Measurements from ENCODE around the gene PRKAR2A. TPM values are rescaled to one million over a fixed set of nuclear protein-coding genes. Genes with fewer than 3 reads are reported as not detected.
"Not testable (repeated sequence)": the region's sequence is repeated elsewhere in the genome, so short reads cannot be mapped to it uniquely, and the experiment has no call there.

The PRKAR2A gene
- total and polyA plus RNA-seq, 2 donors, result 20.5 to 23.0 TPM

- WGBS, result 76% methylated on average over 2 of the region's 2 CpGs
- Histone ChIP-seq H3K27ac (ENCODE audit: low read depth) (no peak overlapping the region), H3K4me1 (ENCODE audit: insufficient read depth) (no peaks in the 10 kb centered on the region), H3K36me3 (ENCODE audit: insufficient read depth) (peaks cover 2% of the 10 kb centered on the region), H3K4me3 (ENCODE audit: low read depth, low read length) (no peak overlapping the region)
- no peak for DNase-seq (ENCODE audit: extremely low spot score)
These were observed 26.9 kb downstream of the PRKAR2A start for GRCh38 chr3:48820612-48821324.

GRCh38 chr3:48819234-48820221 is 28.1 kb downstream of the PRKAR2A start:
- no peaks in the 10 kb centered on the region for H3K4me1 ChIP-seq (ENCODE audit: insufficient read depth)
- H3K4me3 ChIP-seq (ENCODE audit: low read depth, low read length), result no peak overlapping the region
- DNase-seq (ENCODE audit: extremely low spot score), result no peak
- WGBS, result 98% methylated on average over 7 of the region's 7 CpGs
- peaks cover 2% of the 10 kb centered on the region for H3K36me3 ChIP-seq (ENCODE audit: insufficient read depth)
- no peak overlapping the region for H3K27ac ChIP-seq (ENCODE audit: low read depth)

- Histone ChIP-seq H3K27ac (ENCODE audit: low read depth) (no peak overlapping the region), H3K4me1 (ENCODE audit: insufficient read depth) (no peaks in the 10 kb centered on the region), H3K36me3 (ENCODE audit: insufficient read depth) (no peaks in the 10 kb centered on the region), H3K4me3 (ENCODE audit: low read depth, low read length) (no peak overlapping the region)
- DNase-seq (ENCODE audit: extremely low spot score), result peak; percentile 14
- WGBS, result 68% methylated on average over 3 of the region's 3 CpGs
These were observed 36.1 kb downstream of the PRKAR2A start for GRCh38 chr3:48811524-48811923.

- H3K36me3 ChIP-seq (ENCODE audit: insufficient read depth), result no peaks in the 10 kb centered on the region
- H3K4me3 ChIP-seq (ENCODE audit: low read depth, low read length), result no peak overlapping the region
- H3K4me1 ChIP-seq (ENCODE audit: insufficient read depth), result no peaks in the 10 kb centered on the region
- WGBS, result 96% methylated on average over 4 of the region's 4 CpGs
- H3K27ac ChIP-seq (ENCODE audit: low read depth), result no peak overlapping the region
- DNase-seq (ENCODE audit: extremely low spot score), result no peak
These were observed 42.7 kb downstream of the PRKAR2A start for GRCh38 chr3:48804930-48805329.

- WGBS, result 98% methylated on average over 12 of the region's 12 CpGs
- not testable (repeated sequence) for H3K4me1 ChIP-seq (ENCODE audit: insufficient read depth); H3K36me3 ChIP-seq (ENCODE audit: insufficient read depth); H3K4me3 ChIP-seq (ENCODE audit: low read depth, low read length); DNase-seq (ENCODE audit: extremely low spot score); H3K27ac ChIP-seq (ENCODE audit: low read depth)
These were observed 46.8 kb downstream of the PRKAR2A start for GRCh38 chr3:48800831-48801230.

- Histone ChIP-seq H3K36me3 (ENCODE audit: insufficient read depth) (no peaks in the 10 kb centered on the region), H3K4me1 (ENCODE audit: insufficient read depth) (no peaks in the 10 kb centered on the region), H3K27ac (ENCODE audit: low read depth) (no peak overlapping the region), H3K4me3 (ENCODE audit: low read depth, low read length) (no peak overlapping the region)
- DNase-seq (ENCODE audit: extremely low spot score), result no peak
- WGBS, result 77% methylated on average over 1 of the region's 1 CpG
These were observed 48.7 kb downstream of the PRKAR2A start for GRCh38 chr3:48798998-48799397.

GRCh38 chr3:48797626-48798025 is 50.0 kb downstream of the PRKAR2A start:
- DNase-seq (ENCODE audit: extremely low spot score), result no peak
- Histone ChIP-seq H3K36me3 (ENCODE audit: insufficient read depth) (no peaks in the 10 kb centered on the region), H3K27ac (ENCODE audit: low read depth) (no peak overlapping the region), H3K4me3 (ENCODE audit: low read depth, low read length) (no peak overlapping the region), H3K4me1 (ENCODE audit: insufficient read depth) (no peaks in the 10 kb centered on the region)
- WGBS, result 97% methylated on average over 2 of the region's 2 CpGs

- Histone ChIP-seq H3K4me3 (ENCODE audit: low read depth, low read length) (no peak overlapping the region), H3K4me1 (ENCODE audit: insufficient read depth) (no peaks in the 10 kb centered on the region), H3K27ac (ENCODE audit: low read depth) (no peak overlapping the region), H3K36me3 (ENCODE audit: insufficient read depth) (no peaks in the 10 kb centered on the region)
- WGBS, result 88% methylated on average over 7 of the region's 7 CpGs
- no peak for DNase-seq (ENCODE audit: extremely low spot score)
These were observed 51.5 kb downstream of the PRKAR2A start for GRCh38 chr3:48795997-48796732.

- 95% methylated on average over 2 of the region's 2 CpGs for WGBS
- not testable (repeated sequence) for H3K36me3 ChIP-seq (ENCODE audit: insufficient read depth); H3K4me1 ChIP-seq (ENCODE audit: insufficient read depth); DNase-seq (ENCODE audit: extremely low spot score); H3K4me3 ChIP-seq (ENCODE audit: low read depth, low read length); H3K27ac ChIP-seq (ENCODE audit: low read depth)
These were observed 54.2 kb downstream of the PRKAR2A start for GRCh38 chr3:48793484-48793883.

GRCh38 chr3:48789665-48790064 is 58.0 kb downstream of the PRKAR2A start:
- WGBS, result 96% methylated on average over 3 of the region's 3 CpGs
- H3K27ac ChIP-seq (ENCODE audit: low read depth), result no peak overlapping the region
- no peak overlapping the region for H3K4me3 ChIP-seq (ENCODE audit: low read depth, low read length)
- H3K36me3 ChIP-seq (ENCODE audit: insufficient read depth), result peaks cover 3% of the 10 kb centered on the region
- no peak for DNase-seq (ENCODE audit: extremely low spot score)
- H3K4me1 ChIP-seq (ENCODE audit: insufficient read depth), result no peaks in the 10 kb centered on the region

GRCh38 chr3:48788544-48789162 is 59.0 kb downstream of the PRKAR2A start:
- no peak for DNase-seq (ENCODE audit: extremely low spot score)
- Histone ChIP-seq H3K4me1 (ENCODE audit: insufficient read depth) (no peaks in the 10 kb centered on the region), H3K27ac (ENCODE audit: low read depth) (no peak overlapping the region), H3K36me3 (ENCODE audit: insufficient read depth) (peaks cover 3% of the 10 kb centered on the region), H3K4me3 (ENCODE audit: low read depth, low read length) (no peak overlapping the region)
- 67% methylated on average over 1 of the region's 1 CpG for WGBS

- Histone ChIP-seq H3K36me3 (ENCODE audit: insufficient read depth) (peaks cover 3% of the 10 kb centered on the region), H3K4me3 (ENCODE audit: low read depth, low read length) (no peak overlapping the region), H3K4me1 (ENCODE audit: insufficient read depth) (no peaks in the 10 kb centered on the region), H3K27ac (ENCODE audit: low read depth) (no peak overlapping the region)
- no peak for DNase-seq (ENCODE audit: extremely low spot score)
- 88% methylated on average over 4 of the region's 4 CpGs for WGBS
These were observed 63.1 kb downstream of the PRKAR2A start for GRCh38 chr3:48784426-48785120.

GRCh38 chr3:48783304-48783703 is 64.4 kb downstream of the PRKAR2A start:
- Histone ChIP-seq H3K4me3 (ENCODE audit: low read depth, low read length) (no peak overlapping the region), H3K27ac (ENCODE audit: low read depth) (no peak overlapping the region), H3K36me3 (ENCODE audit: insufficient read depth) (no peaks in the 10 kb centered on the region), H3K4me1 (ENCODE audit: insufficient read depth) (no peaks in the 10 kb centered on the region)
- DNase-seq (ENCODE audit: extremely low spot score), result no peak
- WGBS, result 84% methylated on average over 6 of the region's 6 CpGs

All from urinary bladder (tissue), 4 donors.